Uterus (tissue), 4 donors: ENCODE results near the gene APOLD1. TPM values are rescaled to one million over a fixed set of nuclear protein-coding genes. Genes with fewer than 3 reads are reported as not detected.
A peak's percentile ranks its signal among the peaks of the same experiment; 100 is the strongest.

Source experiments
- DNase-seq, 2 donors: peaks; one replicate each; pipeline ENCODE4 v3.0.0-alpha.2; 2019 to 2020
- H3K27ac ChIP-seq, 2 donors: fragments of 200-600 bp; sonication (generic); 1 replicate in 1 of 2; 2 replicates in 1 of 2; pipeline ENCODE4 v1.5.1; 2016 to 2018
- H3K27me3 ChIP-seq, 2 donors: fragments of 200-600 bp; sonication (generic); one replicate each; pipeline ENCODE4 v1.5.1; 2018 to 2019; ENCODE audit warnings: control low read depth in 1 of 2
- H3K36me3 ChIP-seq, 2 donors: fragments of 200-600 bp; sonication (generic); one replicate each; pipeline ENCODE4 v1.5.1; 2019; ENCODE audit warnings: control low read depth in 1 of 2
- H3K4me1 ChIP-seq, 2 donors: fragments of 200-600 bp; sonication (generic); one replicate each; pipeline ENCODE4 v1.5.1; 2018 to 2019; ENCODE audit warnings: control low read depth in 1 of 2
- H3K4me3 ChIP-seq, 2 donors: fragments of 200-600 bp; sonication (generic); 1 replicate in 1 of 2; 2 replicates in 1 of 2; pipeline ENCODE4 v1.5.1; 2018 to 2019; ENCODE audit warnings: mild to moderate bottlenecking in 1 of 2
- H3K9me3 ChIP-seq, 2 donors: fragments of 200-600 bp; sonication (generic); one replicate each; pipeline ENCODE4 v1.5.1; 2019; ENCODE audit warnings: control low read depth in 1 of 2
- POLR2A ChIP-seq, 2 donors: fragments of 450-650 bp; IDR thresholded peaks; one replicate each; pipeline ENCODE4 v1.6.1; 2016; ENCODE audit warnings: antibody characterized with exemption in 2 of 2, mild to moderate bottlenecking in 1 of 2, moderate library complexity in 1 of 2
- intact Hi-C: fragments of 100-400 bp; cut with DNase I; formaldehyde crosslinking; loops from one replicate; pipeline ENCODE4 v1.15.1; 2023; ENCODE audit warnings: low total_unique reads
- total RNA-seq, 4 donors: library from RNA; depleted of rRNA in 3 of 4; stranded (reverse); fragments of >200 nt in 3 of 4; gene quantifications; one replicate each; pipeline versions ENCODE4 v1.1.0 to v1.2.4, GENCODE V29; 2014 to 2023
- TF ChIP-seq, protein P1 (sequence below), 4 experiments: fragments of 200-600 bp in 2 of 4; fragments of 450-650 bp in 2 of 4; sonication (generic) in 2 of 4; IDR thresholded peaks; one replicate each; pipeline ENCODE4 v1.5.1; 2016 to 2019; ENCODE audit warnings: antibody characterized with exemption in 4 of 4, mild to moderate bottlenecking in 2 of 4, moderate library complexity in 1 of 4
- donor health status: DM: yes; HTN: yes; CAD: no.

The APOLD1 gene
- total RNA-seq, 4 donors from 2014 or later: 25.0 to 88.8 (median 57.9) TPM

GRCh38 chr12:12744546-12745305 lies 40.7 kb upstream of the APOLD1 start:
- Histone ChIP-seq H3K4me3 (no peak overlapping the region), H3K27me3 (no peaks in the 10 kb centered on the region), H3K9me3 (no peaks in the 10 kb centered on the region), H3K36me3 (no peaks in the 10 kb centered on the region), H3K27ac (no peak overlapping the region), H3K4me1 (no peaks in the 10 kb centered on the region)
- DNase-seq: no peak
- TF ChIP-seq, protein P1, sequence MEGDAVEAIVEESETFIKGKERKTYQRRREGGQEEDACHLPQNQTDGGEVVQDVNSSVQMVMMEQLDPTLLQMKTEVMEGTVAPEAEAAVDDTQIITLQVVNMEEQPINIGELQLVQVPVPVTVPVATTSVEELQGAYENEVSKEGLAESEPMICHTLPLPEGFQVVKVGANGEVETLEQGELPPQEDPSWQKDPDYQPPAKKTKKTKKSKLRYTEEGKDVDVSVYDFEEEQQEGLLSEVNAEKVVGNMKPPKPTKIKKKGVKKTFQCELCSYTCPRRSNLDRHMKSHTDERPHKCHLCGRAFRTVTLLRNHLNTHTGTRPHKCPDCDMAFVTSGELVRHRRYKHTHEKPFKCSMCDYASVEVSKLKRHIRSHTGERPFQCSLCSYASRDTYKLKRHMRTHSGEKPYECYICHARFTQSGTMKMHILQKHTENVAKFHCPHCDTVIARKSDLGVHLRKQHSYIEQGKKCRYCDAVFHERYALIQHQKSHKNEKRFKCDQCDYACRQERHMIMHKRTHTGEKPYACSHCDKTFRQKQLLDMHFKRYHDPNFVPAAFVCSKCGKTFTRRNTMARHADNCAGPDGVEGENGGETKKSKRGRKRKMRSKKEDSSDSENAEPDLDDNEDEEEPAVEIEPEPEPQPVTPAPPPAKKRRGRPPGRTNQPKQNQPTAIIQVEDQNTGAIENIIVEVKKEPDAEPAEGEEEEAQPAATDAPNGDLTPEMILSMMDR (IDR thresholded peaks at IDR 0.05): no peak
- no peak for TF ChIP-seq POLR2A (IDR thresholded peaks at IDR 0.05)
- intact Hi-C loops: no loop called here

- no peaks in the 10 kb centered on the region for H3K4me1 ChIP-seq
- H3K9me3 ChIP-seq: no peaks in the 10 kb centered on the region
- no peak overlapping the region for H3K27ac ChIP-seq
- DNase-seq: no peak
- H3K27me3 ChIP-seq: no peaks in the 10 kb centered on the region
- H3K4me3 ChIP-seq: no peak overlapping the region
- no peaks in the 10 kb centered on the region for H3K36me3 ChIP-seq
- intact Hi-C loops: no loop called here
- TF ChIP-seq, protein P1 (IDR thresholded peaks at IDR 0.05): no peak
- TF ChIP-seq POLR2A (IDR thresholded peaks at IDR 0.05): no peak
Observed at GRCh38 chr12:12745576-12746211, 39.8 kb upstream of the APOLD1 start.

DNA sequence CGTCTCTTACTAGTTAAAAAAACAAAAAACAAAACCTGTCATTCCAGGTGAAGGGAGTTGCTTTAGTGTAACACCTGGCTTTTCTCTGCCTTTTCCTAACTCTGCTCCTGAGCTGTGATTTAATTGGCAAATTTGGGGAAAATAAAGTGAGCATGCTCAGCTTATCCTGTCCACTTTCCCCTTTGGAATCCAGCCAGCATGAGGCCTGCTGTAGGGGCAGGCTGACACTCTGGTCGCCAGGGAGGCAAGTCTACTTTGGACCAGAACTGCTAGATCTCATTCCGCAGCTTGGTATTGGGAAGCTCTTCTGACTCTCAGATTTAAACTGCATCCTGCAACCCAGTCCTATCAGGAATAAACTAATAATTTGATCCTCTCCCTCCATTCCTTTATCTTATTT lies 38.2 kb upstream of the APOLD1 start:
- Histone ChIP-seq H3K4me3 (no peak overlapping the region), H3K27ac (no peak overlapping the region), H3K36me3 (no peaks in the 10 kb centered on the region), H3K9me3 (no peaks in the 10 kb centered on the region), H3K27me3 (no peaks in the 10 kb centered on the region), H3K4me1 (no peaks in the 10 kb centered on the region)
- DNase-seq: no peak
- TF ChIP-seq, protein P1 (IDR thresholded peaks at IDR 0.05): no peak
- TF ChIP-seq POLR2A (IDR thresholded peaks at IDR 0.05): no peak
- intact Hi-C loops: no loop called here

GRCh38 chr12:12748044-12748443 lies 37.4 kb upstream of the APOLD1 start:
- no peaks in the 10 kb centered on the region for H3K36me3 ChIP-seq
- no peak overlapping the region for H3K4me3 ChIP-seq
- intact Hi-C loops: no loop called here
- no peak for DNase-seq
- H3K27ac ChIP-seq: no peak overlapping the region
- H3K9me3 ChIP-seq: no peaks in the 10 kb centered on the region
- H3K4me1 ChIP-seq: no peaks in the 10 kb centered on the region
- H3K27me3 ChIP-seq: no peaks in the 10 kb centered on the region
- no peak for TF ChIP-seq POLR2A (IDR thresholded peaks at IDR 0.05)
- TF ChIP-seq, protein P1 (IDR thresholded peaks at IDR 0.05): no peak

GRCh38 chr12:12749433-12749832 lies 36.0 kb upstream of the APOLD1 start:
- Histone ChIP-seq H3K4me3 (peak overlapping the region; percentile 23 to 37), H3K9me3 (no peaks in the 10 kb centered on the region), H3K4me1 (no peaks in the 10 kb centered on the region), H3K27ac (peak overlapping the region; percentile 67 to 71), H3K36me3 (no peaks in the 10 kb centered on the region), H3K27me3 (no peaks in the 10 kb centered on the region)
- peak in 1 of 2 donors; percentile 35 for DNase-seq
- TF ChIP-seq, protein P1 (IDR thresholded peaks at IDR 0.05): no peak
- TF ChIP-seq POLR2A (IDR thresholded peaks at IDR 0.05): no peak
- intact Hi-C loops: no loop called here
